Colonic mucosa (tissue), 4 donors: ENCODE data around the gene ADAM10. TPM values are rescaled to one million over a fixed set of nuclear protein-coding genes. Genes with fewer than 3 reads are reported as not detected.

Experiments
- DNase-seq: peaks from one replicate; pipeline ENCODE4 v3.0.0-alpha.2; 2020
- H3K27ac ChIP-seq: fragments of 200-600 bp; one replicate; pipeline ENCODE4 v1.8.0; 2021
- H3K27me3 ChIP-seq: fragments of 200-600 bp; one replicate; pipeline ENCODE4 v1.8.0; 2021
- H3K36me3 ChIP-seq: fragments of 200-600 bp; one replicate; pipeline ENCODE4 v1.8.0; 2021
- H3K4me1 ChIP-seq: fragments of 200-600 bp; one replicate; pipeline ENCODE4 v1.8.0; 2021; ENCODE audit warnings: mild to moderate bottlenecking
- H3K4me3 ChIP-seq: fragments of 200-600 bp; one replicate; pipeline ENCODE4 v1.8.0; 2021
- H3K9ac ChIP-seq, 2 donors: one replicate each; pipeline ENCODE4 v1.7.0; 2013; ENCODE audit warnings: control low read depth in 2 of 2, low read depth in 2 of 2, low read length in 2 of 2
- H3K9me3 ChIP-seq: fragments of 200-600 bp; one replicate; pipeline ENCODE4 v1.8.0; 2021
- intact Hi-C: fragments of 100-400 bp; cut with DNase I; formaldehyde crosslinking; loops from one replicate; pipeline ENCODE4 v1.14.1; 2022
- total RNA-seq, 2 donors: library from RNA; stranded (reverse); fragmentation: NEBNext Ultra II Directional in 1 of 2; extraction: Animal tissue kit (Norgen Biotek cat#: 25700) in 1 of 2; gene quantifications; one replicate each; pipeline ENCODE4 v1.2.1, GENCODE V29; 2021
- TF ChIP-seq, protein P1 (sequence below): fragments of 200-600 bp; IDR thresholded peaks from one replicate; pipeline ENCODE4 v1.8.0; 2022; ENCODE audit warnings: antibody characterized with exemption, mild to moderate bottlenecking
- donor health status: healthy.
- donor health status: DM: no; HTN: no; CAD: no.
- donor health status: DM: no; HTN: no; CAD: no.

ADAM10 gene
- total RNA-seq, 2 donors from 2014 or later: 115 to 176 TPM

DNA sequence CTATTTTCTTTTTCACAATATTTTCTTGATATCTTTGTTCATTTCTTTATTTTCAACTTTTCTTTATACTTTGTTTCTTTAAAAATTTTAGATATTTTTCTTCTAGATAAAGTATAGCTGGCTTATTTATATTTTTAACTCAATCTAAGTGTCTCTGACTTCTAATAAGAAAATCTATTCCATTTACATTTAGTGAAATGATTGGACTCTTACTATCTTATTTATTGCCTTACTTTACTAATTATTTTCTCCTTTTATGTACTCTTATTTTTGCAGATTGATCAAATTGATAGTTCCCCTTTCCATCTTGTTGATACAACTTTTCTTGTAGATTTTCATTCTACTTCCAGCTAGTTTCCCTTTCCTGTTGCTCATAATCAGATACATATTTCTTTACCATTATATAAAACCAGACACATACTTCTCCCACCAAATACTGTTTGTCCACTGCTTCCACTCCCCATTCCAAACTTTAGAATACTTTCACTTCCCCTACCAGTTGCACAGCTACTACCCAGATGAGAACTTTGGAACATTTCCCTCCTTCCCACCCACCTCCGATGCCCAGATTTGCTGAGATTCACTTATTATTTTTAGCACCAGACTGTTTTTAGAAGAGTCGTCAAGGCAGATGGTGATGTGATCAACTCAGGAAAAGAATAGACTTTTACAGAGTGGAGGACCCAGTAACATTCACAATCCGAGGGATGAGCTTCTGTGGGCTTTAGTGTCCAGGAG lies 166.2 kb downstream of the ADAM10 start:
- TF ChIP-seq, protein P1, sequence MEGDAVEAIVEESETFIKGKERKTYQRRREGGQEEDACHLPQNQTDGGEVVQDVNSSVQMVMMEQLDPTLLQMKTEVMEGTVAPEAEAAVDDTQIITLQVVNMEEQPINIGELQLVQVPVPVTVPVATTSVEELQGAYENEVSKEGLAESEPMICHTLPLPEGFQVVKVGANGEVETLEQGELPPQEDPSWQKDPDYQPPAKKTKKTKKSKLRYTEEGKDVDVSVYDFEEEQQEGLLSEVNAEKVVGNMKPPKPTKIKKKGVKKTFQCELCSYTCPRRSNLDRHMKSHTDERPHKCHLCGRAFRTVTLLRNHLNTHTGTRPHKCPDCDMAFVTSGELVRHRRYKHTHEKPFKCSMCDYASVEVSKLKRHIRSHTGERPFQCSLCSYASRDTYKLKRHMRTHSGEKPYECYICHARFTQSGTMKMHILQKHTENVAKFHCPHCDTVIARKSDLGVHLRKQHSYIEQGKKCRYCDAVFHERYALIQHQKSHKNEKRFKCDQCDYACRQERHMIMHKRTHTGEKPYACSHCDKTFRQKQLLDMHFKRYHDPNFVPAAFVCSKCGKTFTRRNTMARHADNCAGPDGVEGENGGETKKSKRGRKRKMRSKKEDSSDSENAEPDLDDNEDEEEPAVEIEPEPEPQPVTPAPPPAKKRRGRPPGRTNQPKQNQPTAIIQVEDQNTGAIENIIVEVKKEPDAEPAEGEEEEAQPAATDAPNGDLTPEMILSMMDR: no peak
- H3K27me3 ChIP-seq: no peaks in the 10 kb centered on the region
- H3K9me3 ChIP-seq: no peaks in the 10 kb centered on the region
- H3K4me1 ChIP-seq: no peaks in the 10 kb centered on the region
- intact Hi-C loops: no loop called here
- DNase-seq: no peak
- no peak overlapping the region for H3K27ac ChIP-seq
- no peaks in the 10 kb centered on the region for H3K36me3 ChIP-seq
- no peak overlapping the region for H3K4me3 ChIP-seq
- no peak overlapping the region for H3K9ac ChIP-seq

DNA sequence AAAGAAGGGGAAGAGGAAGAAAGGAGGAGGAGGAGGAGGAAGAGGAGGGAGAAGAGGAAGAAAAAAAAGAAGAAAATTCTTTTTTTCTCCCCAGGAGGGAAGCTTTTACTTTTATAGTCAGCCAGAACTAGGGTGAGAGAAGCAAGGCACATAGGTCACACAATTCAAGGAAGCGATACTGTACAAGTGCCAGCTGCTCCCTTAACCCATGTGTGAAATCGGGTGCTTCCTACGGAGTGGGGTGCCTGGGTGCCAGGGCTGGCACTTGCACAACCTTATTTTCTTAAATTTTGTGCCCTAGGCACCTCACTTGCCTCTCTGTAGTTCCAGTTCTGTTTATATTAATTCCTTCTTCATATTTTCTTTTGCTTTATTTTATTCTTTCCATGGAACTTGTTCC lies 167.3 kb downstream of the ADAM10 start:
- H3K27me3 ChIP-seq: no peaks in the 10 kb centered on the region
- no peak overlapping the region for H3K4me3 ChIP-seq
- no peaks in the 10 kb centered on the region for H3K4me1 ChIP-seq
- intact Hi-C loops: no loop called here
- H3K36me3 ChIP-seq: no peaks in the 10 kb centered on the region
- TF ChIP-seq, protein P1: no peak
- H3K9me3 ChIP-seq: no peaks in the 10 kb centered on the region
- DNase-seq: no peak
- H3K9ac ChIP-seq: no peak overlapping the region
- no peak overlapping the region for H3K27ac ChIP-seq

DNA sequence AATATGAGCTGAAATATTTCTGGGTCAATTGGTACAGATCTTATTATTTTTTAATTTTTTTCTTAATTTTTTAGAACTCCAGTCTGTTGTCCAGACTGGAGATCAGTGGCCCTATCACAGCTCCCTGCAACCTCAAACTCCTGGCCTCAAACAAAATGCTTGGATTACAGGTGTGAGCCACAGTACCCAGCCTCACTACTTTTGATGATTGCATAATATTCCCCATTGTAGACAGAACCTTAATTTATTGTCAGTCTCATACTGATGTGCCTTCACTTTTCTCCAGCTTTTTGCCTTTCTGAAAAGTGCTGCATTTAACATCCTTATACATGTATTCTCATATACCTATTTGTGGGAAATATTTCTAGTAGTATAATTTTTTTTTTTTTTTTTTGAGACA lies 172.8 kb downstream of the ADAM10 start:
- Histone ChIP-seq H3K27me3 (no peaks in the 10 kb centered on the region), H3K4me3 (no peak overlapping the region), H3K9ac (no peak overlapping the region), H3K36me3 (no peaks in the 10 kb centered on the region), H3K9me3 (no peaks in the 10 kb centered on the region), H3K4me1 (no peaks in the 10 kb centered on the region), H3K27ac (no peak overlapping the region)
- TF ChIP-seq, protein P1: no peak
- intact Hi-C loops: no loop called here
- DNase-seq: no peak

GRCh38 chr15:58575045-58575786 lies 174.3 kb downstream of the ADAM10 start:
- no peaks in the 10 kb centered on the region for H3K27me3 ChIP-seq
- peak overlapping the region in 1 of 2 donors; percentile 40 for H3K9ac ChIP-seq
- no peaks in the 10 kb centered on the region for H3K36me3 ChIP-seq
- intact Hi-C loops: no loop called here
- H3K4me1 ChIP-seq: no peaks in the 10 kb centered on the region
- H3K4me3 ChIP-seq: no peak overlapping the region
- TF ChIP-seq, protein P1: no peak
- no peaks in the 10 kb centered on the region for H3K9me3 ChIP-seq
- no peak for DNase-seq
- H3K27ac ChIP-seq: peak overlapping the region; percentile 61

GRCh38 chr15:58574631-58575030 lies 174.9 kb downstream of the ADAM10 start:
- H3K27ac ChIP-seq: peak overlapping the region; percentile 61
- H3K4me1 ChIP-seq: no peaks in the 10 kb centered on the region
- no peaks in the 10 kb centered on the region for H3K9me3 ChIP-seq
- no peaks in the 10 kb centered on the region for H3K27me3 ChIP-seq
- intact Hi-C loops: no loop called here
- peak overlapping the region in 1 of 2 donors; percentile 40 for H3K9ac ChIP-seq
- DNase-seq: peak; percentile 78
- H3K4me3 ChIP-seq: no peak overlapping the region
- H3K36me3 ChIP-seq: no peaks in the 10 kb centered on the region
- TF ChIP-seq, protein P1: no peak
